RWPE1 (cell line): ENCODE data around the gene LY6G6F.

Experiments
- CTCF ChIA-PET: fragments of 350-600 bp; sonication (Branson Sonifier 250); formaldehyde crosslinking; extraction: SDS; loops from one replicate; lab custom pipeline; 2021; lab: Yijun Ruan, JAX
- POLR2A ChIA-PET: fragments of 400-600 bp; formaldehyde crosslinking; extraction: SDS; loops from one replicate; lab custom pipeline; 2020; ENCODE audit warnings: antibody characterized with exemption; ENCODE audit not compliant: low non-redundant PET; lab: Yijun Ruan, JAX
- DNase-seq: peaks from one replicate; pipeline ENCODE4 v3.0.0; 2012; ENCODE audit warnings: low spot score
- H3K27ac ChIP-seq: fragments of 450-650 bp; 2 replicates; pipeline ENCODE4 v1.5.1; 2017
- CTCF ChIP-seq: fragments of 450-650 bp; conservative IDR thresholded peaks from 2 replicates; pipeline ENCODE4 v1.5.1; 2017; ENCODE audit warnings: low read depth, mild to moderate bottlenecking

LY6G6F gene

GRCh38 chr6:31730631-31731086, 24.0 kb downstream of the LY6G6F start:
- TF ChIP-seq CTCF = no peak
- H3K27ac ChIP-seq = peak overlapping the region; percentile 94

GRCh38 chr6:31732029-31732428, 25.4 kb downstream of the LY6G6F start:
- H3K27ac ChIP-seq = peak overlapping the region; percentile 96
- CTCF ChIA-PET = interaction anchor here (0.6 to 2.0 kb wide), 2 partner anchors 38 to 41 kb away, joined by 4 to 5 read pairs; no protein-coding TSS in a partner anchor
- TF ChIP-seq CTCF = no peak
- POLR2A ChIA-PET = no interaction called here
- DNase-seq = no peak

More at GRCh38 chr6:31730631-31731086, 24.0 kb downstream of the LY6G6F start:
- ChIA-PET POLR2A (no interaction called here), CTCF (interaction anchor here (1.1 to 2.0 kb wide), 4 partner anchors 19 to 39 kb away, joined by 3 to 5 read pairs (median 4); partner anchors contain the start of gene LY6G6F)
- DNase-seq = no peak

- POLR2A ChIA-PET = no interaction called here
- H3K27ac ChIP-seq = peak overlapping the region; percentile 96
Observed at GRCh38 chr6:31733734-31734133, 27.1 kb downstream of the LY6G6F start.

GRCh38 chr6:31734247-31734820, 27.7 kb downstream of the LY6G6F start:
- peak overlapping the region; percentile 96 for H3K27ac ChIP-seq
- ChIA-PET CTCF (no interaction called here), POLR2A (no interaction called here)
- no peak for DNase-seq
- no peak for TF ChIP-seq CTCF

More at GRCh38 chr6:31733734-31734133, 27.1 kb downstream of the LY6G6F start:
- CTCF ChIA-PET = no interaction called here
- DNase-seq = no peak
- TF ChIP-seq CTCF = no peak

- peak overlapping the region; percentile 96 for H3K27ac ChIP-seq
- ChIA-PET POLR2A (interaction anchor here (0.6 to 1.2 kb wide), 2 partner anchors 24 to 74 kb away, joined by 3 read pairs; partner anchors contain the start of gene C6orf47), CTCF (interaction anchor here (0.6 to 0.8 kb wide), 3 partner anchors 10 to 54 kb away, joined by 3 to 8 read pairs (median 4); partner anchors contain the start of gene LY6G5C)
- DNase-seq = peak; percentile 86
- no peak for TF ChIP-seq CTCF
Observed at GRCh38 chr6:31734821-31735406, 28.2 kb downstream of the LY6G6F start.

GRCh38 chr6:31736021-31736767, 29.5 kb downstream of the LY6G6F start, which contains the start of gene CLIC1:
Gene CLIC1, minus strand, starts transcription at chr6:31736530. Its CDS starts 230 bp downstream, at chr6:31736300.
- H3K27ac ChIP-seq = peak within 1 kb of the TSS; percentile 96
- ChIA-PET POLR2A (interaction anchor here (1.2 kb wide), 1 partner anchor 76 kb away, joined by 3 read pairs; the partner anchor contains the start of gene C6orf47), CTCF (interaction anchor here (0.5 to 0.8 kb wide), 5 partner anchors 33 to 216 kb away, joined by 3 read pairs; partner anchors contain the start of gene HSPA1B)
- no peak for TF ChIP-seq CTCF
- DNase-seq = peak; percentile 94
